GM19193 (cell line): Measurements from ENCODE around the gene IGHMBP2.

Experiments used
- POLR2A ChIP-seq: IDR thresholded peaks from 4 replicates; pipeline ENCODE4 v1.6.1; 2011; ENCODE audit not compliant: insufficient read depth, insufficient read length; ENCODE audit errors: extremely low read depth

IGHMBP2 gene

GRCh38 chr11:68910965-68911364 is 7.3 kb downstream of the IGHMBP2 start:
- no peak for TF ChIP-seq POLR2A

GRCh38 chr11:68911731-68912130 is 8.0 kb downstream of the IGHMBP2 start:
- TF ChIP-seq POLR2A, result no peak

- TF ChIP-seq POLR2A, result no peak
Observed at GRCh38 chr11:68912254-68912653, 8.6 kb downstream of the IGHMBP2 start.

GRCh38 chr11:68913188-68913587 is 9.5 kb downstream of the IGHMBP2 start:
- no peak for TF ChIP-seq POLR2A

- TF ChIP-seq POLR2A, result no peak
Observed at GRCh38 chr11:68914761-68915160, 11.1 kb downstream of the IGHMBP2 start.

GRCh38 chr11:68916439-68916838 is 12.7 kb downstream of the IGHMBP2 start:
- TF ChIP-seq POLR2A, result no peak

- no peak for TF ChIP-seq POLR2A
Observed at GRCh38 chr11:68923614-68924013, 19.9 kb downstream of the IGHMBP2 start.

- no peak for TF ChIP-seq POLR2A
Observed at GRCh38 chr11:68924073-68924925, 20.6 kb downstream of the IGHMBP2 start.

GRCh38 chr11:68925611-68926010 is 21.9 kb downstream of the IGHMBP2 start:
- no peak for TF ChIP-seq POLR2A

GRCh38 chr11:68927280-68928135 is 23.8 kb downstream of the IGHMBP2 start:
- TF ChIP-seq POLR2A, result no peak

- no peak for TF ChIP-seq POLR2A
Observed at GRCh38 chr11:68928136-68928880, 24.6 kb downstream of the IGHMBP2 start.

- TF ChIP-seq POLR2A, result no peak
Observed at GRCh38 chr11:68929135-68929534, 25.4 kb downstream of the IGHMBP2 start.

GRCh38 chr11:68929706-68930570 is 26.2 kb downstream of the IGHMBP2 start:
- no peak for TF ChIP-seq POLR2A
